HepG2 (cell line): ENCODE data around the gene NKD1. TPM values are rescaled to one million over a fixed set of nuclear protein-coding genes. Genes with fewer than 3 reads are reported as not detected.

Experiments
- ATAC-seq: fragments of 200-7000 bp; cut with Tn5 transposase; 3 replicates; pipeline ENCODE4 v1.9.1; 2020; ENCODE audit warnings: mild to moderate bottlenecking, moderate library complexity
- BruUV-seq: library from RNA; stranded (reverse); fragments of 400-500 nt; replicated peaks from 2 replicates; lab custom pipeline; 2021; lab: Mats Ljungman, UMichigan
- CTCF ChIA-PET: fragments of 300-600 bp; formaldehyde crosslinking; extraction: SDS; loops from one replicate; lab custom pipeline; 2021; ENCODE audit warnings: low total read pairs, inconsistent platforms, low intra/inter-chr PET ratio; lab: Yijun Ruan, JAX
- POLR2A ChIA-PET: fragments of 350-600 bp; sonication (Branson Sonifier 250); formaldehyde crosslinking; loops from one replicate; lab custom pipeline; 2020; ENCODE audit warnings: antibody characterized with exemption, inconsistent platforms; lab: Yijun Ruan, JAX
- DNase-seq: peaks from one replicate; pipeline ENCODE4 v3.0.0-alpha.2; 2015; ENCODE audit warnings: low spot score
- FAIRE-seq: peaks from 3 replicates; lab custom pipeline; 2011; peaks lifted over from hg19 to GRCh38; lab: Jason Lieb, UNC
- H2AFZ ChIP-seq: one replicate; pipeline ENCODE4 v1.6.1; 2011; ENCODE audit warnings: low read length, inconsistent platforms
- H3K27ac ChIP-seq: fragments of 300-600 bp; 3 replicates; pipeline ENCODE4 v1.8.0; 2011; ENCODE audit warnings: mixed run types, mild to moderate bottlenecking, mixed read lengths, low read length, inconsistent platforms; ENCODE audit not compliant: insufficient read depth; ENCODE audit errors: extremely low read length
- H3K27me3 ChIP-seq, 2 experiments: fragments of 200-600 bp in 1 of 2; 2 replicates in 1 of 2; 3 replicates in 1 of 2; pipeline versions ENCODE4 v1.6.0 to v1.8.0; 2011; ENCODE audit warnings: low read length in 2 of 2, mild to moderate bottlenecking in 2 of 2, moderate library complexity in 2 of 2, inconsistent platforms in 1 of 2; ENCODE audit not compliant: insufficient read depth in 2 of 2, control insufficient read depth in 1 of 2
- H3K36me3 ChIP-seq, 2 experiments: fragments of 200-600 bp in 1 of 2; replicated peaks in 1 of 2; 2 replicates in 1 of 2; 3 replicates in 1 of 2; pipeline versions ENCODE4 v1.5.1 to v1.8.0; 2011; ENCODE audit warnings: low read length in 2 of 2, inconsistent platforms in 1 of 2; ENCODE audit not compliant: insufficient read depth in 2 of 2, control insufficient read depth in 1 of 2
- H3K4me1 ChIP-seq: 2 replicates; pipeline ENCODE4 v1.5.1; 2012; ENCODE audit warnings: low read length, inconsistent platforms; ENCODE audit not compliant: insufficient read depth
- H3K4me2 ChIP-seq: 2 replicates; pipeline ENCODE4 v1.6.0; 2011; ENCODE audit warnings: low read depth, low read length, inconsistent platforms
- H3K4me3 ChIP-seq, 3 experiments: fragments of 200-600 bp in 1 of 3; sonication (generic), shearing (Covaris generic) in 1 of 3; replicated peaks in 1 of 3; 2 replicates each; pipeline ENCODE4 v1.5.1; 2011 to 2016; ENCODE audit warnings: low read length in 3 of 3, inconsistent platforms in 2 of 3, low read depth in 2 of 3, mild to moderate bottlenecking in 2 of 3, control low read depth in 1 of 3, mixed read lengths in 1 of 3; ENCODE audit not compliant: insufficient read depth in 1 of 3
- H3K79me2 ChIP-seq: one replicate; pipeline ENCODE4 v1.6.1; 2011; ENCODE audit warnings: low read length, inconsistent platforms; ENCODE audit not compliant: insufficient read depth
- H3K9ac ChIP-seq: 2 replicates; pipeline ENCODE4 v1.6.0; 2011; ENCODE audit warnings: mild to moderate bottlenecking, low read depth, low read length, inconsistent platforms; ENCODE audit not compliant: insufficient read depth
- H3K9me3 ChIP-seq: 2 replicates; pipeline ENCODE4 v1.5.1; 2012; ENCODE audit warnings: mild to moderate bottlenecking, low read length
- H4K20me1 ChIP-seq: 2 replicates; pipeline ENCODE4 v1.6.0; 2011; ENCODE audit warnings: inconsistent platforms, mild to moderate bottlenecking, low read length, moderate library complexity; ENCODE audit not compliant: insufficient read depth
- ETV5 ChIP-seq: IDR thresholded peaks from 2 replicates; pipeline ENCODE4 v1.6.1; 2018; ENCODE audit warnings: missing biosample characterization, missing genetic modification reagents, inconsistent platforms, borderline replicate concordance
- NFKBIZ ChIP-seq: IDR thresholded peaks from 2 replicates; pipeline ENCODE4 v1.6.1; 2018; ENCODE audit warnings: missing genetic modification reagents, missing compliant biosample characterization
- NPAS2 ChIP-seq: sonication (generic); formaldehyde crosslinking; IDR thresholded peaks from 2 replicates; pipeline ENCODE4 v1.8.0; 2022; ENCODE audit warnings: mild to moderate bottlenecking, missing genetic modification reagents, borderline replicate concordance
- POLR2AphosphoS2 ChIP-seq: IDR thresholded peaks from 2 replicates; pipeline ENCODE4 v1.6.1; 2011; ENCODE audit warnings: low read depth, low read length, improper control_type of control experiment
- POLR2AphosphoS5 ChIP-seq: IDR thresholded peaks from 2 replicates; pipeline ENCODE4 v1.6.1; 2012; ENCODE audit warnings: low read depth, low read length
- PREB ChIP-seq: sonication (generic); formaldehyde crosslinking; IDR thresholded peaks from 2 replicates; pipeline ENCODE4 v1.4.0; 2020; ENCODE audit warnings: missing genetic modification reagents
- RNF219 ChIP-seq: sonication (generic); formaldehyde crosslinking; IDR thresholded peaks from 2 replicates; pipeline ENCODE4 v1.5.0; 2020; ENCODE audit warnings: mild to moderate bottlenecking, missing genetic modification reagents
- SNAPC5 ChIP-seq: sonication (generic); formaldehyde crosslinking; IDR thresholded peaks from 2 replicates; pipeline ENCODE4 v1.8.1; 2023; ENCODE audit warnings: mild to moderate bottlenecking, missing genetic modification reagents, borderline replicate concordance
- SOX6 ChIP-seq, 2 experiments: fragments of 450-650 bp in 1 of 2; sonication (generic) in 1 of 2; formaldehyde crosslinking in 1 of 2; IDR thresholded peaks; 2 replicates each; pipeline versions ENCODE4 v1.4.0 to v1.6.1; 2017 to 2020; ENCODE audit warnings: antibody characterized with exemption in 1 of 2, mild to moderate bottlenecking in 1 of 2, missing genetic modification reagents in 1 of 2
- SP1 ChIP-seq, 2 experiments: fragments of 450-650 bp in 1 of 2; sonication (generic) in 1 of 2; formaldehyde crosslinking in 1 of 2; IDR thresholded peaks; 2 replicates each; pipeline versions ENCODE4 v1.4.0 to v1.6.1; 2016 to 2020; ENCODE audit warnings: missing genetic modification reagents in 1 of 2
- TCF7 ChIP-seq: sonication (generic); IDR thresholded peaks from 2 replicates; pipeline ENCODE4 v1.6.1; 2016; ENCODE audit warnings: antibody characterized with exemption, low read depth
- ZBTB42 ChIP-seq: sonication (generic); formaldehyde crosslinking; IDR thresholded peaks from 2 replicates; pipeline ENCODE4 v1.5.0; 2020; ENCODE audit warnings: mild to moderate bottlenecking, missing genetic modification reagents
- ZKSCAN8 ChIP-seq: IDR thresholded peaks from 2 replicates; pipeline ENCODE4 v1.6.1; 2016; ENCODE audit warnings: borderline replicate concordance, missing genetic modification reagents, missing compliant biosample characterization
- ZNF614 ChIP-seq: IDR thresholded peaks from 2 replicates; pipeline ENCODE4 v1.6.1; 2018; ENCODE audit warnings: missing biosample characterization, missing genetic modification reagents, inconsistent platforms, borderline replicate concordance
- ZNF781 ChIP-seq: sonication (generic); formaldehyde crosslinking; IDR thresholded peaks from 2 replicates; pipeline ENCODE4 v1.5.1; 2020; ENCODE audit warnings: borderline replicate concordance, mild to moderate bottlenecking, missing genetic modification reagents; ENCODE audit errors: not compliant biosample characterization
- WGBS: methylation state at CpG from one replicate; pipeline ENCODE4 v1.1.6; 2017; ENCODE audit warnings: low lambda C conversion rate; 5-methylcytosine and 5-hydroxymethylcytosine counted together
- in situ Hi-C: cut with HindIII; loops from 2 replicates; pipeline ENCODE4 v1.10.0; 2017; ENCODE audit warnings: low pct_unique_long_range_greater_than_20kb; ENCODE audit not compliant: extremely low pct_ligation_motif_present
- intact Hi-C: fragments of 100-400 bp; cut with micrococcal nuclease; formaldehyde crosslinking; loops from one replicate; pipeline ENCODE4 v1.10.0; 2022; ENCODE audit not compliant: unreplicated experiment
- polyA plus RNA-seq, 8 experiments: library from polyadenylated mRNA; depleted of rRNA in 3 of 8; stranded (reverse) in 7 of 8; unstranded in 1 of 8; fragments of >200 nt; fragmentation: Illumina TruSeq in 4 of 8; extraction: Trizol in 4 of 8; gene quantifications; 2 replicates each; pipeline versions ENCODE4 v1.2.1 to v1.2.3, GENCODE V29; 2011 to 2016; ENCODE audit warnings: low read depth in 4 of 8, missing spikeins in 1 of 8, mixed read lengths in 1 of 8; ENCODE audit not compliant: insufficient read depth in 1 of 8
- total RNA-seq, 5 experiments: library from RNA; depleted of rRNA; stranded (reverse); fragments of >200 nt; fragmentation: Illumina TruSeq; extraction: Trizol; gene quantifications; 2 replicates each; pipeline ENCODE4 v1.2.3, GENCODE V29; 2016; ENCODE audit warnings: low read depth in 1 of 5
- TF ChIP-seq, protein P1 (sequence below): sonication (generic); formaldehyde crosslinking; IDR thresholded peaks from 2 replicates; pipeline ENCODE4 v1.4.0; 2020; ENCODE audit warnings: mild to moderate bottlenecking, missing genetic modification reagents

Gene NKD1
- total and polyA plus RNA-seq, 2 of the 13 experiments (the other 11 are each of a cell fraction or from before 2014, with no cell fraction given), result 70.4 to 121 TPM

GRCh38 chr16:50631249-50631984, 83.2 kb downstream of the NKD1 start:
- no peak for FAIRE-seq
- H3K36me3 ChIP-seq, result peaks cover 57 to 81% of the 10 kb centered on the region in 2 experiments
- no peak overlapping the region for H3K4me2 ChIP-seq
- H3K4me1 ChIP-seq, result peaks cover 12% of the 10 kb centered on the region; the same call in 1 of the 2 replicates
- no peak overlapping the region for H3K4me3 ChIP-seq
- no peak overlapping the region for H3K9ac ChIP-seq
- WGBS, result 88% methylated on average over 8 of the region's 8 CpGs
- ATAC-seq, result peak; percentile 8
- POLR2A ChIA-PET, result no interaction called here
- no peak overlapping the region for H2AFZ ChIP-seq
- peaks cover 51% of the 10 kb centered on the region for H4K20me1 ChIP-seq
- DNase-seq, result no peak
- CTCF ChIA-PET, result no interaction called here
- in situ Hi-C loops, result no loop called here
- BruUV-seq, result no TSS peak
- H3K27me3 ChIP-seq, result no peaks in the 10 kb centered on the region
- no peak overlapping the region for H3K27ac ChIP-seq
- no peaks in the 10 kb centered on the region for H3K79me2 ChIP-seq
- no peaks in the 10 kb centered on the region for H3K9me3 ChIP-seq
- intact Hi-C loops, result no loop called here
- TF ChIP-seq POLR2AphosphoS2 (0 out of 2 replicates have a peak, but pooled peaks have one; percentile 31), ZBTB42 (CRISPR knock-in tag) (no peak), ZNF614 (CRISPR knock-in tag) (no peak), ZKSCAN8 (CRISPR knock-in tag) (no peak), SNAPC5 (CRISPR knock-in tag) (no peak), RNF219 (CRISPR knock-in tag) (no peak), NFKBIZ (CRISPR knock-in tag) (no peak), SOX6 (IDR thresholded peaks at IDR 0.05) (no peak), SOX6 (CRISPR knock-in tag; IDR thresholded peaks at IDR 0.05) (no peak), POLR2AphosphoS5 (0 out of 2 replicates have a peak, but pooled peaks have one; percentile 2), ETV5 (CRISPR knock-in tag) (no peak), NPAS2 (no peak), SP1 (IDR thresholded peaks at IDR 0.05) (no peak), SP1 (CRISPR knock-in tag; IDR thresholded peaks at IDR 0.05) (no peak), PREB (CRISPR knock-in tag) (no peak), ZNF781 (CRISPR knock-in tag) (no peak), TCF7 (no peak)
- TF ChIP-seq, protein P1, sequence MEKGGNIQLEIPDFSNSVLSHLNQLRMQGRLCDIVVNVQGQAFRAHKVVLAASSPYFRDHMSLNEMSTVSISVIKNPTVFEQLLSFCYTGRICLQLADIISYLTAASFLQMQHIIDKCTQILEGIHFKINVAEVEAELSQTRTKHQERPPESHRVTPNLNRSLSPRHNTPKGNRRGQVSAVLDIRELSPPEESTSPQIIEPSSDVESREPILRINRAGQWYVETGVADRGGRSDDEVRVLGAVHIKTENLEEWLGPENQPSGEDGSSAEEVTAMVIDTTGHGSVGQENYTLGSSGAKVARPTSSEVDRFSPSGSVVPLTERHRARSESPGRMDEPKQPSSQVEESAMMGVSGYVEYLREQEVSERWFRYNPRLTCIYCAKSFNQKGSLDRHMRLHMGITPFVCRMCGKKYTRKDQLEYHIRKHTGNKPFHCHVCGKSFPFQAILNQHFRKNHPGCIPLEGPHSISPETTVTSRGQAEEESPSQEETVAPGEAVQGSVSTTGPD (CRISPR knock-in tag), result no peak
